Body of pancreas (tissue), 4 donors: ENCODE data around the gene SUB1. TPM values are rescaled to one million over a fixed set of nuclear protein-coding genes. Genes with fewer than 3 reads are reported as not detected.

ENCODE experiments used
- ATAC-seq: fragments of 150-250 bp; one replicate; pipeline ENCODE4 v1.9.1; 2016
- DNase-seq, 4 donors: peaks; one replicate each; pipeline ENCODE4 v3.0.0-alpha.2; 2019
- H3K27ac ChIP-seq, 4 donors: fragments of 200-600 bp; sonication (generic); 1 replicate in 3 of 4; 2 replicates in 1 of 4; pipeline versions ENCODE4 v1.5.1 to v1.6.1; 2016 to 2019; ENCODE audit warnings: mild to moderate bottlenecking in 1 of 4, mixed read lengths in 1 of 4, moderate library complexity in 1 of 4
- H3K27me3 ChIP-seq, 2 donors: fragments of 200-600 bp; sonication (generic); one replicate each; pipeline ENCODE4 v1.6.0; 2016; ENCODE audit warnings: mild to moderate bottlenecking in 1 of 2
- H3K36me3 ChIP-seq, 2 donors: fragments of 200-600 bp; sonication (generic); replicated peaks in 1 of 2; 2 replicates each; pipeline ENCODE4 v1.5.1; 2016; ENCODE audit warnings: low read depth in 2 of 2; ENCODE audit not compliant: insufficient read depth in 1 of 2
- H3K4me1 ChIP-seq: fragments of 200-600 bp; sonication (generic); one replicate; pipeline ENCODE4 v1.6.0; 2016
- H3K4me3 ChIP-seq, 2 donors: fragments of 200-600 bp; sonication (generic); 1 replicate in 1 of 2; 2 replicates in 1 of 2; pipeline ENCODE4 v1.5.1; 2016 to 2019
- H3K9me3 ChIP-seq, 3 donors: fragments of 200-600 bp; sonication (generic); 1 replicate in 2 of 3; 2 replicates in 1 of 3; pipeline ENCODE4 v1.5.1; 2016
- CTCF ChIP-seq, 7 experiments: fragments of 450-650 bp in 4 of 7; fragments of 200-600 bp in 3 of 7; sonication (generic) in 3 of 7; IDR thresholded peaks; one replicate each; pipeline ENCODE4 v1.5.1; 2016 to 2019; ENCODE audit warnings: antibody characterized with exemption in 7 of 7
- POLR2A ChIP-seq, 3 donors: fragments of 450-650 bp; IDR thresholded peaks; one replicate each; pipeline ENCODE4 v1.6.1; 2016; ENCODE audit warnings: antibody characterized with exemption in 3 of 3, mild to moderate bottlenecking in 2 of 3
- WGBS, 2 donors: methylation state at CpG; one replicate each; pipeline ENCODE4 v1.1.5; 2017; 5-methylcytosine and 5-hydroxymethylcytosine counted together
- intact Hi-C: fragments of 100-400 bp; cut with DNase I; formaldehyde crosslinking; loops from one replicate; pipeline ENCODE4 v1.15.1; 2023
- total RNA-seq, 2 donors: library from RNA; depleted of rRNA; stranded (reverse); fragments of >200 nt; gene quantifications; one replicate each; pipeline ENCODE4 v1.1.0, GENCODE V29; 2016

The SUB1 gene
- total RNA-seq, 2 donors from 2014 or later = 30.1 to 168 TPM

- no peak for TF ChIP-seq POLR2A (IDR thresholded peaks at IDR 0.05)
- no peak for TF ChIP-seq CTCF (IDR thresholded peaks at IDR 0.05)
- no peaks in the 10 kb centered on the region for H3K36me3 ChIP-seq
- DNase-seq = no peak
- no peaks in the 10 kb centered on the region for H3K27me3 ChIP-seq
- no peak overlapping the region for H3K27ac ChIP-seq
- no peaks in the 10 kb centered on the region for H3K9me3 ChIP-seq
- no peaks in the 10 kb centered on the region for H3K4me1 ChIP-seq
- no peak overlapping the region for H3K4me3 ChIP-seq
- intact Hi-C loops = no loop called here
- 21 to 31% methylated on average over 3 of the region's 3 CpGs for WGBS, 2 donors
- ATAC-seq = no peak
These were observed 10.7 kb upstream of the SUB1 start for GRCh38 chr5:32574540-32575175.

GRCh38 chr5:32578363-32578762 lies 7.0 kb upstream of the SUB1 start:
- intact Hi-C loops = no loop called here
- 75 to 76% methylated on average over 3 of the region's 3 CpGs for WGBS, 2 donors
- Histone ChIP-seq H3K4me3 (no peak overlapping the region), H3K4me1 (no peaks in the 10 kb centered on the region), H3K36me3 (no peaks in the 10 kb centered on the region), H3K27ac (no peak overlapping the region), H3K27me3 (no peaks in the 10 kb centered on the region), H3K9me3 (peaks cover 0 to 6% (median 0%) of the 10 kb centered on the region in 3 donors)
- no peak for TF ChIP-seq POLR2A (IDR thresholded peaks at IDR 0.05)
- TF ChIP-seq CTCF (IDR thresholded peaks at IDR 0.05) = no peak
- no peak for DNase-seq
- no peak for ATAC-seq

- DNase-seq (no peak), ATAC-seq (no peak)
- WGBS, 2 donors = 95 to 96% methylated on average over 3 of the region's 3 CpGs
- no peaks in the 10 kb centered on the region for H3K4me1 ChIP-seq
- intact Hi-C loops = no loop called here
- no peak overlapping the region for H3K4me3 ChIP-seq
- peaks cover 0 to 6% (median 0%) of the 10 kb centered on the region in 3 donors for H3K9me3 ChIP-seq
- no peak overlapping the region for H3K27ac ChIP-seq
- no peaks in the 10 kb centered on the region for H3K36me3 ChIP-seq
- TF ChIP-seq CTCF (IDR thresholded peaks at IDR 0.05) (no peak), POLR2A (IDR thresholded peaks at IDR 0.05) (no peak)
- H3K27me3 ChIP-seq = no peaks in the 10 kb centered on the region
These were observed 6.6 kb upstream of the SUB1 start for GRCh38 chr5:32578764-32579163.

GRCh38 chr5:32581010-32581785 lies 4.2 kb upstream of the SUB1 start:
- ATAC-seq = no peak
- Histone ChIP-seq H3K4me3 (no peak overlapping the region), H3K27me3 (no peaks in the 10 kb centered on the region), H3K36me3 (no peaks in the 10 kb centered on the region), H3K27ac (no peak overlapping the region), H3K9me3 (peaks cover 0 to 6% (median 0%) of the 10 kb centered on the region in 3 donors), H3K4me1 (no peaks in the 10 kb centered on the region)
- intact Hi-C loops = no loop called here
- no peak for DNase-seq
- TF ChIP-seq CTCF (IDR thresholded peaks at IDR 0.05) = no peak
- no peak for TF ChIP-seq POLR2A (IDR thresholded peaks at IDR 0.05)
- WGBS, 2 donors = 63 to 88% methylated on average over 8 to 12 of the region's 12 CpGs
